Measurements from ENCODE around the gene GTF2H4. TPM values are rescaled to one million over a fixed set of nuclear protein-coding genes. Genes with fewer than 3 reads are reported as not detected.
A peak's percentile ranks its signal among the peaks of the same experiment; 100 is the strongest.

GTF2H4 gene
- total RNA-seq, 1 donor from 2014 or later = 23.9 TPM

GRCh38 chr6:30882759-30883684, 25.0 kb upstream of the GTF2H4 start:
- ATAC-seq = peak; percentile 54

- ATAC-seq = peak; percentile 62
These were observed 24.1 kb upstream of the GTF2H4 start, which contains the start of gene DDR1 for GRCh38 chr6:30883685-30884520. Gene DDR1 (plus strand): TSS chr6:30884519. CDS start chr6:30888730, 4,211 bp downstream.

GRCh38 chr6:30884521-30885480, 23.2 kb upstream of the GTF2H4 start:
- peak; percentile 11 for ATAC-seq

DNA sequence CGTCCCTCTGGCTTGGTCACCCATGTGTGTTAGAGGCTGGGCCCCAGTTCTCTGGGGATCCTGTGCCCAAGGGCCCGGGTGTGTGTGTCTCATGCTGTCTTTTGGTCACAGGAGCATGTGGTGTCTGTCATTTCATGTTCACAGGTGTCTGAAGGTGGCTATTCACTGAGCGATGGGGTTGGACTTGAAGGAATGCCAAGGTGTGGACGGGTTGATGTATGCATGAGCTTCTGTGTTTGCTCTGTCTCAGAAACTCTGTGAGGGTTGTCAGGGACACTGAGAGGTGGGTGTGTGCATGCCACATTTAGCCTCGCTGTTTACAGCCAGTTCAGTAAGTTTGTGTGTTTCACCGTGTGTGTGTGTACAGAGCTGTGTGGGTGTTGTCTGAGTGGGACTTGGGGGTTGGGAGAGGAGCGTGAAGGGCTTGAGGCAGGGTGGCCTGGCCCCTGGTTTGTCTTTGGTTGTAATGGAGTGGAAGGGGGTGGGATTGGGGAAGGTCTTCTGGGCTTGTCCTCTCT, 22.5 kb upstream of the GTF2H4 start:
- ATAC-seq = peak; percentile 51

DNA sequence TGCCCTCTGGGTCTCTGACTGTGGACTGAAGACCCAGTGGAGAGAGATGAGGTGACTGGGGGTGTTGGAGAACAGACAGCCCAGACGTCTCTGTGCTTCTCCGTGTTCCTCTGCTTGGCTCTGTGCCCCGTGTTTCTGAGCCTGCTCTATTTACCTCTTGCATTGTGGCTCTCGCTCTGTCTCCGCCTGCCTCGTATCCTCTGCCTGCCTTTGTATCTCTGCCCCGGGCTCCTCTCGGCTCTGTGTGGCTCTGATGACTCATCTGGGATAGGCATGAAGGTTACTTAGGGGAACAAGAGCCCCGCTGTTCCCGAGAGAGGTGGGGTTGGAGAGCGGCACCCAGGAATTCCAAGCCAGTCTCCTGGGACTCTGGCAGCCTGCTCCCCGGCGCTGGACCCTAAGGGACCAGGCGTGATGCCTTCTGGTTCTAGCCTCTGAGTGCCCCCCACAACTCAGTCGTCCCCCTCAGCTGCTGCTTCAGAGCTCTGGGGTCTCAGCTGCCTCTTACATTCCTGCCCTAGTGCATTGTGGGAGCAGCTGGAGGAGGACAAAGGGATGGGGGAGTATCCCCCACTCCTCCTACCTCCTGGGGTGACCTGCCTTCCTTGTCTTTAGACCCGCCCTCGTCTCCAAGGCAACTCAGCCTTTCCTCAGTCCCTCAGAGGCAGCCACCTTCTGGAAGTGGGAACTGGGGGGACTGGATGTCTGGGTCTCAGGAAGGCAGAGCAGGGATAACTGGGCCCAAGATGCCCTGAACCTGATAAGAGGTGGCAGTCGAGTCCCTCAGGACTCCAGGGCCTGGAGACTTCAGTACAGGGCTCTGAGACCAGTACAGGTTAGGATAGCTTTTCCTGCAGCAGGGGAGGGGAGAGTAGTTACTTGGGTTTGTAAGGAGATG, 21.8 kb upstream of the GTF2H4 start:
- ATAC-seq = peak; percentile 64

DNA sequence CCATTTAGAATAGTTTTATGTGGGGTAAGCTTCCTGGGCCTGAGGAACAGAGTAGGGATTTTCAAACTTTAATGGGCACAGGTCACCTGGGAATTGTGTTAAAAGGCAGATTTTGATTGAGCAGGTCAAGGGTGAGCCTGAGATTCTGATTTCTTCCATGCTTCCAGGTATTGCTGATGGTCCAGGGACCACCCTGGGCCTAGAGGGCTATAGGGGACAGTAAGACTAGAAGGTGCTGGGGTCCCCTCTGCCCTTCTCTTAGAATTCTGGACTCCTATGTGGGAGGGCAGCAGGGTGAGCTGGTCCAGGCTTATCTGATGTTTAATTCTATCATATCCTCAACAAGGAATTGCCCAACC, 21.1 kb upstream of the GTF2H4 start:
- no peak for ATAC-seq

GRCh38 chr6:30887901-30888815, 19.8 kb upstream of the GTF2H4 start:
- ATAC-seq = no peak

DNA sequence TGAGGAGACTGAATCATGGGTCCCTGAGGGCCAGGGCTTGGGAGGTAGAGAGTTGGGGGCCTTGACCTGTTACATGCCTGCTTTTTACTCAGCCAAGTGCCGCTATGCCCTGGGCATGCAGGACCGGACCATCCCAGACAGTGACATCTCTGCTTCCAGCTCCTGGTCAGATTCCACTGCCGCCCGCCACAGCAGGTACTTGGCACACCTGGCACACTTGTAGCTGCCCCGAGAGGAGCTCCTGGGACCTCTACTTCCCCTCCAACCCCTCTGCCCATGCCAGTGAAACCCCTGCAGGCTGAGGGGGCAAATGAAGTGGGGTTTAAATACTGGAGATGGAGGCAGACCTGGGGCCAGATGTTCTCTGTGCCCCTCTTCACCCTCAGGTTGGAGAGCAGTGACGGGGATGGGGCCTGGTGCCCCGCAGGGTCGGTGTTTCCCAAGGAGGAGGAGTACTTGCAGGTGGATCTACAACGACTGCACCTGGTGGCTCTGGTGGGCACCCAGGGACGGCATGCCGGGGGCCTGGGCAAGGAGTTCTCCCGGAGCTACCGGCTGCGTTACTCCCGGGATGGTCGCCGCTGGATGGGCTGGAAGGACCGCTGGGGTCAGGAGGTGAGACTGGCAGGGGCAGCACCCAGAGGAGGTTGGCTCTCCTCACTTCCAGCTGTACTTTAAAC, 19.1 kb upstream of the GTF2H4 start:
- no peak for ATAC-seq

- ATAC-seq = no peak
These were observed 18.5 kb upstream of the GTF2H4 start for GRCh38 chr6:30889496-30889885.

DNA sequence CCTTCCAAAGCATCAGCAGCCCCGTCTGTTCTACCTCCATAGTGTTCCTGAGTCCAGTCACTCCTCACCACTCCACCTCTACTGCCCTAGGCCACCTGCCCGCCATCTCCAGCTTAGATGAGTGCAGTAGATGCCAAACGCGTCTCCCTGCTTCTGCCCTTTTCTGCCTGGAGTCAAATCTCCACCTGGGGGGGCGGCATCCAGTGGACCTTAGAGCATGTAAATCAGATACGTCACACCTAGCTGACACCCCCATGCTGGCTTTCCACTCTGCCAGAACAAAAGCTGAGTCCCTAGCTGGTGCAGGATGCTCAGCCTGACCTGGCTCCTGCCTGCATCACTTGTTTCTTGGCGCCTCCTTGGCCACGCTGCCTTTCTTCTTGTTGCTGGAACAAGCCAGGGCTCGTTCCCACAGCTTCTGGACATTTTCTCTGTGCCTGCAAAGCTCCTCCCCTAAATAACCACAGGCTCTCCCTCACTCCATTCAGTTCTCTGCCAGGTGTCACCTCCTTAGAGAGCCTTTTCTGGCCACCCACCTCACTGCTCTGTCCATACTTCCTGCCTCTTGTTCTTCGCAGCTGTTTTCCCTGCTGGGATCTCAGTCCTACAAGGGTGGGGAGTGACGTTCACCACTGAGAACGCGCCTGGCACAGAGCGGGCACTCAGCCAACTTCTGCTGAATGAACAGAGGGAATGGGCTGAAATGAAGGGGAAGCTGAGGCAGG, 17.9 kb upstream of the GTF2H4 start:
- peak; percentile 4 for ATAC-seq

GRCh38 chr6:30890646-30891449, 17.2 kb upstream of the GTF2H4 start:
- ATAC-seq = no peak

GRCh38 chr6:30891450-30891723, 16.6 kb upstream of the GTF2H4 start:
- no peak for ATAC-seq

GRCh38 chr6:30891816-30892538, 16.0 kb upstream of the GTF2H4 start:
- ATAC-seq = no peak

- ATAC-seq = no peak
These were observed 14.9 kb upstream of the GTF2H4 start for GRCh38 chr6:30893001-30893591.

GRCh38 chr6:30893666-30894065, 14.3 kb upstream of the GTF2H4 start:
- ATAC-seq = no peak

GRCh38 chr6:30894381-30894780, 13.6 kb upstream of the GTF2H4 start:
- no peak for ATAC-seq

DNA sequence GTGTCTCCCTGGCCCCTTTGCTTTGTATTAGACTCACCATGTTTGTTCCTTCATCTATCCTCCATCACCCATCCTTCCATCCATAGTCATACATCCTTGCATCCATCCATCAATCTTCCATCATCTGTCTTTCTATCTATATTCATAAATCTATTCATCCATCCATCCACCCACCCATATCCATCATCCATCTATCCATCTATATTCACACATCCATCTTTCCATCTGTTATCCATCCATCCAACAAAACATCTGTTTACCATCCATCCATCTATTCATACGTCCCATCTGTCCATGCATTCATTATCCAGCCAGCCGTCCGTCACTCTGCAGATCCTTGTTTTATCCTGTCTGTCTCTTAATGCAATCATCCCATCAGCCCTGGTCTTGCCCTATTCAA, 13.1 kb upstream of the GTF2H4 start:
- ATAC-seq = no peak
